ENCODE data around the gene KIAA0408. TPM values are rescaled to one million over a fixed set of nuclear protein-coding genes. Genes with fewer than 3 reads are reported as not detected.

Gene KIAA0408
- total RNA-seq, result 0.64 and 1.3 TPM in 2 replicates

DNA sequence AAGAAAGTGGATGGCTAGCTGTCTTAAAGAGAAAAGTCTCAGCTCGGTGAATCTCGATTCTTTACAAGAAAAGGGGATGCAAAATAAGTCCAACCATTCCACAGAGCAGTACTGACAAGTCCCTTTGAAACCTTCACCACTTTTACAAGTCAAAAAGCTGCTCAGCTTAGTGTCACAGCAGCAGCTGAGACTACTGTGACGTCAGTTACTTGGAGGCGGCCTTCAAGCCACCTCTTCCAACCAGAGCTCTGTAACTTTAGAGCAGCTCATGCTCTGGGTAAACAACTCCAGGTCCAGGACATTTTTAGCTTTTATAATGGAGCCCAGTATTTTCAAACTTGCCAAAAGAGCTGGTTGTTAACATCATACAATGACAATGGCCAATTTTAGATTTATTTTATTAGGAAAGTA lies at the start of gene KIAA0408:
Gene KIAA0408 (minus strand): TSS at position 159 of the 411 bp plus-strand sequence. CDS start 5,408 bp downstream, outside the sequence.
- DNase-seq (ENCODE audit: low read depth), result peak; percentile 87
- TF ChIP-seq, protein P1, sequence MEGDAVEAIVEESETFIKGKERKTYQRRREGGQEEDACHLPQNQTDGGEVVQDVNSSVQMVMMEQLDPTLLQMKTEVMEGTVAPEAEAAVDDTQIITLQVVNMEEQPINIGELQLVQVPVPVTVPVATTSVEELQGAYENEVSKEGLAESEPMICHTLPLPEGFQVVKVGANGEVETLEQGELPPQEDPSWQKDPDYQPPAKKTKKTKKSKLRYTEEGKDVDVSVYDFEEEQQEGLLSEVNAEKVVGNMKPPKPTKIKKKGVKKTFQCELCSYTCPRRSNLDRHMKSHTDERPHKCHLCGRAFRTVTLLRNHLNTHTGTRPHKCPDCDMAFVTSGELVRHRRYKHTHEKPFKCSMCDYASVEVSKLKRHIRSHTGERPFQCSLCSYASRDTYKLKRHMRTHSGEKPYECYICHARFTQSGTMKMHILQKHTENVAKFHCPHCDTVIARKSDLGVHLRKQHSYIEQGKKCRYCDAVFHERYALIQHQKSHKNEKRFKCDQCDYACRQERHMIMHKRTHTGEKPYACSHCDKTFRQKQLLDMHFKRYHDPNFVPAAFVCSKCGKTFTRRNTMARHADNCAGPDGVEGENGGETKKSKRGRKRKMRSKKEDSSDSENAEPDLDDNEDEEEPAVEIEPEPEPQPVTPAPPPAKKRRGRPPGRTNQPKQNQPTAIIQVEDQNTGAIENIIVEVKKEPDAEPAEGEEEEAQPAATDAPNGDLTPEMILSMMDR (IDR thresholded peaks at IDR 0.05; ENCODE audit: insufficient read depth, low read depth, low read length), result no peak
- peak within 1 kb of the TSS; percentile 14 for H3K4me3 ChIP-seq (ENCODE audit: low read depth, low read length)

- no peak for DNase-seq (ENCODE audit: low read depth)
Observed at GRCh38 chr6:127506894-127507293, 47.7 kb upstream of the KIAA0408 start.

GRCh38 chr6:127503022-127503421 lies 43.8 kb upstream of the KIAA0408 start:
- TF ChIP-seq, protein P1 (IDR thresholded peaks at IDR 0.05; ENCODE audit: insufficient read depth, low read depth, low read length), result no peak
- no peak for DNase-seq (ENCODE audit: low read depth)
- H3K4me3 ChIP-seq (ENCODE audit: low read depth, low read length), result no peak overlapping the region

More at GRCh38 chr6:127506894-127507293, 47.7 kb upstream of the KIAA0408 start:
- TF ChIP-seq, protein P1 (IDR thresholded peaks at IDR 0.05; ENCODE audit: insufficient read depth, low read depth, low read length), result no peak
- no peak overlapping the region for H3K4me3 ChIP-seq (ENCODE audit: low read depth, low read length)

GRCh38 chr6:127497410-127497809 lies 38.2 kb upstream of the KIAA0408 start:
- H3K4me3 ChIP-seq (ENCODE audit: low read depth, low read length), result no peak overlapping the region
- DNase-seq (ENCODE audit: low read depth), result no peak
- TF ChIP-seq, protein P1 (IDR thresholded peaks at IDR 0.05; ENCODE audit: insufficient read depth, low read depth, low read length), result no peak

- TF ChIP-seq, protein P1 (IDR thresholded peaks at IDR 0.05; ENCODE audit: insufficient read depth, low read depth, low read length), result no peak
- no peak for DNase-seq (ENCODE audit: low read depth)
Observed at GRCh38 chr6:127496471-127496870, 37.3 kb upstream of the KIAA0408 start.

DNA sequence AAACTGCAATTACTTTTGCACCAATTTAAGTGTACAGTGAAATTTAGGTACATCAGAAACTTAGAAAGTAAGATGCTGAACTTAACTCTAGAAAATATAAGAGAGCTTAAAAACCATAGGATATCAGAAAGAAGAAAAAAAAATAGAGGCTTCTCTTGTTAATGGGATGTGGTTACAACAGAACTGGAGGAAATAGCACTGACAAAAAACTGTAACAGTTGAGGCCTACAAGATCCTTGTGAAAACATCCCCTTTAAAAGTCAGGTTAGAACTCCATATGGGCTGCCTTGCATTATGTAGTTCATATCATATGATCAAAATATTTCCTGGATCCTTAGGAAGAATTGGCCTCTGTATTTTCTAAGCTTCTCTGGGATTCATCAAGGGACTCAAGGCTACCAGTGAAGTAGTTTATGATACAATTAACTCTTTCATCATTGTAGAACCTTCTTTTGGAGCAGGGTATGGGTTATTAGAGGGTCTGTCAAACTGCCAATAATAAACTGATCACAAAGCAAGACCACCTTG lies 35.1 kb upstream of the KIAA0408 start:
- H3K4me3 ChIP-seq (ENCODE audit: low read depth, low read length), result no peak overlapping the region
- no peak for DNase-seq (ENCODE audit: low read depth)
- TF ChIP-seq, protein P1 (IDR thresholded peaks at IDR 0.05; ENCODE audit: insufficient read depth, low read depth, low read length), result no peak

More at GRCh38 chr6:127496471-127496870, 37.3 kb upstream of the KIAA0408 start:
- no peak overlapping the region for H3K4me3 ChIP-seq (ENCODE audit: low read depth, low read length)

GRCh38 chr6:127489248-127489647 lies 30.1 kb upstream of the KIAA0408 start:
- no peak overlapping the region for H3K4me3 ChIP-seq (ENCODE audit: low read depth, low read length)
- TF ChIP-seq, protein P1 (IDR thresholded peaks at IDR 0.05; ENCODE audit: insufficient read depth, low read depth, low read length), result no peak
- DNase-seq (ENCODE audit: low read depth), result no peak

Measured in fibroblast of villous mesenchyme (primary cell).